H1 (cell line): Measurements from ENCODE around the gene MSI2. TPM values are rescaled to one million over a fixed set of nuclear protein-coding genes. Genes with fewer than 3 reads are reported as not detected.

Experiments
- CHD7 ChIP-seq: fragments of 300-600 bp; sonication (generic); IDR thresholded peaks from 2 replicates; pipeline ENCODE4 v1.7.1; 2012; ENCODE audit warnings: low read length, moderate library complexity, mild to moderate bottlenecking, inconsistent platforms; ENCODE audit not compliant: insufficient replicate concordance
- KDM4A ChIP-seq: IDR thresholded peaks from one replicate; pipeline ENCODE4 v1.7.1; 2012; ENCODE audit warnings: low read depth, mild to moderate bottlenecking, moderate library complexity, low read length, inconsistent platforms; ENCODE audit not compliant: severe bottlenecking
- MAX ChIP-seq: IDR thresholded peaks from 2 replicates; pipeline ENCODE4 v1.6.1; 2012; ENCODE audit warnings: inconsistent platforms
- SIN3A ChIP-seq, 2 experiments: IDR thresholded peaks in 1 of 2; conservative IDR thresholded peaks in 1 of 2; 2 replicates each; pipeline ENCODE4 v1.6.1; 2011 to 2012; ENCODE audit warnings: low read length in 2 of 2, improper control_type of control experiment in 1 of 2, low read depth in 1 of 2, mild to moderate bottlenecking in 1 of 2
- polyA plus RNA-seq, 7 experiments: library from polyadenylated mRNA; depleted of rRNA in 3 of 7; stranded (reverse) in 5 of 7; unstranded in 2 of 7; fragments of >200 nt in 5 of 7; fragments of 200-250 nt in 2 of 7; gene quantifications; 1 replicate in 5 of 7; 2 replicates in 1 of 7; 4 replicates in 1 of 7; pipeline versions ENCODE4 v1.2.1 to v1.2.3, GENCODE V29; 2011 to 2013; ENCODE audit warnings: missing spikeins in 2 of 7, mixed read lengths in 2 of 7
- total RNA-seq: library from RNA; stranded (reverse); fragmentation: NEBNext Ultra II Directional; extraction: Animal tissue kit (Norgen Biotek cat#: 25700); gene quantifications from 2 replicates; pipeline ENCODE4 v1.2.1, GENCODE V29; 2021

MSI2 gene
- total and polyA plus RNA-seq, 2 of the 8 experiments (the other 6 are each of a cell fraction or from before 2014, with no cell fraction given), result 36.7 to 80.6 TPM

GRCh38 chr17:57559226-57559625 lies 302.9 kb downstream of the MSI2 start (continued):
- TF ChIP-seq CHD7 (no peak), MAX (no peak), KDM4A (no peak), SIN3A (conservative IDR thresholded peaks at IDR 0.05 in 1 of 2, IDR thresholded peaks at IDR 0.05 in 1 of 2; ENCODE audit: low read depth in 1 of 2, low read length in 2 of 2) (no peak)
